C4-2B (cell line): ENCODE results near the gene PCYT1B.

Source experiments
- ZFX ChIP-seq: fragments of 450-650 bp; IDR thresholded peaks from 2 replicates; pipeline ENCODE4 v1.6.1; 2017
- TF ChIP-seq, protein P1 (sequence below): fragments of 450-650 bp; conservative IDR thresholded peaks from 2 replicates; pipeline ENCODE4 v1.5.1; 2017; ENCODE audit warnings: mild to moderate bottlenecking

DNA sequence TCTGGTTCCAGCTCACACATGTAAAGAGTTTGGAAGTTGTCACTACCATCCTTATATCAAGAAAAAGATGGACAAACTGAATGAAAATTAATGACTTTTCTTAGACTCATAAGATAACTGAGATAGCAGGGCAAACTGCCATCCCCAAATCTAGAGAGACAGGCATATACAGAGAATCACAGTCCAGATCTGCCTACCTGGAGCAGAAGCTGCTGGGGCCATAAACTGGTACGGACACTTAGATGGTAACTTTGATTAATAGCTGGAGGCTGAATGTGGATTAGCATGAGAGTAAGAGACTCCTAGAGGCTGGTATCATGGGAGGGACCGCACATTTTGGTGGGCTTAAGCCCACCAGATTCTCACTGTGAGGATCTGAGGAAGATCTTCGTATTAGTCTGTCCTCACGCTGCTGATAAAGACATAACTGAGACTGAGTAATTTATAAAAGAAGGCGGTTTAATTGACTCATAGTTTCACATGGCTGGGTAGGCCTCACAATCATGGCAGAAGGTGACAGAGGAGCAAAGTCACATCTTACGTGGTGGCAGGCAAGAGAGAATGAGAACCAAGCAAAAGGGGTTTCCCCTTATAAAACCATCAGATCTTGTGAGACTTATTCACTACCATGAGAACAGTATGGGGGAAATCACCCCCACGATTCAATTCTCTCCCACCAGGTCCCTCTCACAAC, 35.7 kb upstream of the PCYT1B start:
- TF ChIP-seq, protein P1, sequence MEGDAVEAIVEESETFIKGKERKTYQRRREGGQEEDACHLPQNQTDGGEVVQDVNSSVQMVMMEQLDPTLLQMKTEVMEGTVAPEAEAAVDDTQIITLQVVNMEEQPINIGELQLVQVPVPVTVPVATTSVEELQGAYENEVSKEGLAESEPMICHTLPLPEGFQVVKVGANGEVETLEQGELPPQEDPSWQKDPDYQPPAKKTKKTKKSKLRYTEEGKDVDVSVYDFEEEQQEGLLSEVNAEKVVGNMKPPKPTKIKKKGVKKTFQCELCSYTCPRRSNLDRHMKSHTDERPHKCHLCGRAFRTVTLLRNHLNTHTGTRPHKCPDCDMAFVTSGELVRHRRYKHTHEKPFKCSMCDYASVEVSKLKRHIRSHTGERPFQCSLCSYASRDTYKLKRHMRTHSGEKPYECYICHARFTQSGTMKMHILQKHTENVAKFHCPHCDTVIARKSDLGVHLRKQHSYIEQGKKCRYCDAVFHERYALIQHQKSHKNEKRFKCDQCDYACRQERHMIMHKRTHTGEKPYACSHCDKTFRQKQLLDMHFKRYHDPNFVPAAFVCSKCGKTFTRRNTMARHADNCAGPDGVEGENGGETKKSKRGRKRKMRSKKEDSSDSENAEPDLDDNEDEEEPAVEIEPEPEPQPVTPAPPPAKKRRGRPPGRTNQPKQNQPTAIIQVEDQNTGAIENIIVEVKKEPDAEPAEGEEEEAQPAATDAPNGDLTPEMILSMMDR, result no peak
- no peak for TF ChIP-seq ZFX
